ENCODE measurements around the gene MICU1. TPM values are rescaled to one million over a fixed set of nuclear protein-coding genes. Genes with fewer than 3 reads are reported as not detected.
A peak's percentile ranks its signal among the peaks of the same experiment; 100 is the strongest.

MICU1 gene
- total and polyA plus RNA-seq, 2 of the 13 experiments (the other 11 are each of a cell fraction or from before 2014, with no cell fraction given): 32.5 to 56.1 TPM

DNA sequence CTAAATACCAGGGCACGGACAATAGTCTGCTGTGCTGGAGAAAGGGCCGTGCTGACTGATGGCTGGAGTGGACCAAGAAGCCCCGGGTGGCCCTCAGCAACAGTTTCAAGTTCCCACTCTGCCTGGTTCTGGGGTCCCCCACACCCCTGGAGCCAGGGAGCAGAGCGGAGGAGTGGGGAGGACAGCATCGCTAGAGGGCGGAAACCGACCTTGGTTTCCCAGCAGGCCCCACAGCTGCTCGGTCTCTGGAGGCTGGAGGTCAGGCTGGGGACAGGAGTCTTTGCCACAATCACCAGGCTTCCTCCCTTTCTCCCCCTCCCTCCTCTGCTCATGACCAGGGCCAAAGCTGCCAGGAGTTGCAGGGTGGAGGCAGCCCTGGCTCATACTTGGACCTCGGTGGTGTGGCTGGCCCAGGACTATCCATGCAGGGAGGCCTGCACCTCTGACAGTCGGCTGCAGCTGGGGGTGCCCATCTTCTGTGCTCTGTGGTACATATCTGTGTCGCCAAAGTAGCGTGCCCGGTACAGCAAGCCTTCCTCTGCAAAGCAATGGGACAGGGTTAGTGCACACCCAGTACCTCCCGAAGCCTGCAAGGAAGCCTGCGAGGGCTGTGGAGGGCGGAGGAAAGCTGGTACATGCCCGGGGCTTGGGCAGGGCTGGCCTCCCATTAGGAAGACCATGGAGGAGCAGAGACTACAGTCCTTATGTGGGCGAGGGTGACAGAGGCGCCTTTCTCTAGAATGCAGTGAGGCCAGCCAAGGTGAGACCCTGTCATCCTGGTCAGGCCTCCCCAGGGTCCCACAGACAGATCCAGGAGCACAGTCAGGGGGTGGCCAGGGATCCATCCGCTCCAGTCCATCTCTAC, 290.3 kb downstream of the MICU1 start (continued):
- TF ChIP-seq, protein P1, sequence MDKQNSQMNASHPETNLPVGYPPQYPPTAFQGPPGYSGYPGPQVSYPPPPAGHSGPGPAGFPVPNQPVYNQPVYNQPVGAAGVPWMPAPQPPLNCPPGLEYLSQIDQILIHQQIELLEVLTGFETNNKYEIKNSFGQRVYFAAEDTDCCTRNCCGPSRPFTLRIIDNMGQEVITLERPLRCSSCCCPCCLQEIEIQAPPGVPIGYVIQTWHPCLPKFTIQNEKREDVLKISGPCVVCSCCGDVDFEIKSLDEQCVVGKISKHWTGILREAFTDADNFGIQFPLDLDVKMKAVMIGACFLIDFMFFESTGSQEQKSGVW (CRISPR knock-in tag; IDR thresholded peaks at IDR 0.05; ENCODE audit: borderline replicate concordance): no peak
- TF ChIP-seq, protein P2, sequence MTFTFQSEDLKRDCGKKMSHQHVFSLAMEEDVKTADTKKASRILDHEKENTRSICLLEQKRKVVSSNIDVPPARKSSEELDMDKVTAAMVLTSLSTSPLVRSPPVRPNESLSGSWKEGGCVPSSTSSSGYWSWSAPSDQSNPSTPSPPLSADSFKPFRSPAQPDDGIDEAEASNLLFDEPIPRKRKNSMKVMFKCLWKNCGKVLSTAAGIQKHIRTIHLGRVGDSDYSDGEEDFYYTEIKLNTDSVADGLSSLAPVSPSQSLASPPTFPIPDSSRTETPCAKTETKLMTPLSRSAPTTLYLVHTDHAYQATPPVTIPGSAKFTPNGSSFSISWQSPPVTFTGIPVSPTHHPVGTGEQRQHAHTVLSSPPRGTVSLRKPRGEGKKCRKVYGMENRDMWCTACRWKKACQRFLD (CRISPR knock-in tag; IDR thresholded peaks at IDR 0.05; ENCODE audit: borderline replicate concordance): no peak
- TF ChIP-seq GLI4 (CRISPR knock-in tag; IDR thresholded peaks at IDR 0.05; ENCODE audit: borderline replicate concordance): no peak
- TF ChIP-seq SP4 (CRISPR knock-in tag; IDR thresholded peaks at IDR 0.05): no peak
- no peak for TF ChIP-seq PPARG (CRISPR knock-in tag; conservative IDR thresholded peaks at IDR 0.05)
- no peak for TF ChIP-seq ZFX (CRISPR knock-in tag; IDR thresholded peaks at IDR 0.05; ENCODE audit: low read depth)
- TF ChIP-seq, protein P3, sequence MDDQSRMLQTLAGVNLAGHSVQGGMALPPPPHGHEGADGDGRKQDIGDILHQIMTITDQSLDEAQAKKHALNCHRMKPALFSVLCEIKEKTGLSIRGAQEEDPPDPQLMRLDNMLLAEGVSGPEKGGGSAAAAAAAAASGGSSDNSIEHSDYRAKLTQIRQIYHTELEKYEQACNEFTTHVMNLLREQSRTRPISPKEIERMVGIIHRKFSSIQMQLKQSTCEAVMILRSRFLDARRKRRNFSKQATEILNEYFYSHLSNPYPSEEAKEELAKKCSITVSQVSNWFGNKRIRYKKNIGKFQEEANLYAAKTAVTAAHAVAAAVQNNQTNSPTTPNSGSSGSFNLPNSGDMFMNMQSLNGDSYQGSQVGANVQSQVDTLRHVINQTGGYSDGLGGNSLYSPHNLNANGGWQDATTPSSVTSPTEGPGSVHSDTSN (CRISPR knock-in tag; IDR thresholded peaks at IDR 0.05; ENCODE audit: borderline replicate concordance): no peak
- TF ChIP-seq SIN3B (IDR thresholded peaks at IDR 0.05; ENCODE audit: low read length): no peak
- TF ChIP-seq REL (CRISPR knock-in tag; conservative IDR thresholded peaks at IDR 0.05): no peak
- TF ChIP-seq ZMYM2 (CRISPR knock-in tag; IDR thresholded peaks at IDR 0.05): no peak
- TF ChIP-seq, protein P4, sequence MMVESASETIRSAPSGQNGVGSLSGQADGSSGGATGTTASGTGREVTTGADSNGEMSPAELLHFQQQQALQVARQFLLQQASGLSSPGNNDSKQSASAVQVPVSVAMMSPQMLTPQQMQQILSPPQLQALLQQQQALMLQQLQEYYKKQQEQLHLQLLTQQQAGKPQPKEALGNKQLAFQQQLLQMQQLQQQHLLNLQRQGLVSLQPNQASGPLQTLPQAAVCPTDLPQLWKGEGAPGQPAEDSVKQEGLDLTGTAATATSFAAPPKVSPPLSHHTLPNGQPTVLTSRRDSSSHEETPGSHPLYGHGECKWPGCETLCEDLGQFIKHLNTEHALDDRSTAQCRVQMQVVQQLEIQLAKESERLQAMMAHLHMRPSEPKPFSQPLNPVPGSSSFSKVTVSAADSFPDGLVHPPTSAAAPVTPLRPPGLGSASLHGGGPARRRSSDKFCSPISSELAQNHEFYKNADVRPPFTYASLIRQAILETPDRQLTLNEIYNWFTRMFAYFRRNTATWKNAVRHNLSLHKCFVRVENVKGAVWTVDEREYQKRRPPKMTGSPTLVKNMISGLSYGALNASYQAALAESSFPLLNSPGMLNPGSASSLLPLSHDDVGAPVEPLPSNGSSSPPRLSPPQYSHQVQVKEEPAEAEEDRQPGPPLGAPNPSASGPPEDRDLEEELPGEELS (CRISPR knock-in tag; IDR thresholded peaks at IDR 0.05): no peak
- TF ChIP-seq MYNN (CRISPR knock-in tag; IDR thresholded peaks at IDR 0.05; ENCODE audit: low read depth): no peak
- TF ChIP-seq ZBTB7B (CRISPR knock-in tag; IDR thresholded peaks at IDR 0.05): no peak
- TF ChIP-seq ADNP (CRISPR knock-in tag; IDR thresholded peaks at IDR 0.05): no peak
- no peak for TF ChIP-seq ZSCAN22 (CRISPR knock-in tag; IDR thresholded peaks at IDR 0.05)
- no peak for TF ChIP-seq ZNF660 (CRISPR knock-in tag; IDR thresholded peaks at IDR 0.05; ENCODE audit: borderline replicate concordance, low read depth)
- TF ChIP-seq PTBP1 (IDR thresholded peaks at IDR 0.05; ENCODE audit: low read depth, low read length, poor library complexity, severe bottlenecking): no peak
- no peak for TF ChIP-seq TAF15 (IDR thresholded peaks at IDR 0.05; ENCODE audit: low read depth, low read length, poor library complexity, severe bottlenecking)
- 0 out of 2 replicates have a peak, but pooled peaks have one; percentile 44 for TF ChIP-seq ZNF564 (CRISPR knock-in tag; IDR thresholded peaks at IDR 0.05)
- TF ChIP-seq ZNF382 (CRISPR knock-in tag; IDR thresholded peaks at IDR 0.05; ENCODE audit: borderline replicate concordance): no peak
- TF ChIP-seq KDM4B (CRISPR knock-in tag; IDR thresholded peaks at IDR 0.05): no peak
- TF ChIP-seq ZNF180 (CRISPR knock-in tag; IDR thresholded peaks at IDR 0.05; ENCODE audit: borderline replicate concordance, low read depth): no peak
- no peak for TF ChIP-seq NFE2L2 (IDR thresholded peaks at IDR 0.05; ENCODE audit: low read length)
- TF ChIP-seq, protein P5, sequence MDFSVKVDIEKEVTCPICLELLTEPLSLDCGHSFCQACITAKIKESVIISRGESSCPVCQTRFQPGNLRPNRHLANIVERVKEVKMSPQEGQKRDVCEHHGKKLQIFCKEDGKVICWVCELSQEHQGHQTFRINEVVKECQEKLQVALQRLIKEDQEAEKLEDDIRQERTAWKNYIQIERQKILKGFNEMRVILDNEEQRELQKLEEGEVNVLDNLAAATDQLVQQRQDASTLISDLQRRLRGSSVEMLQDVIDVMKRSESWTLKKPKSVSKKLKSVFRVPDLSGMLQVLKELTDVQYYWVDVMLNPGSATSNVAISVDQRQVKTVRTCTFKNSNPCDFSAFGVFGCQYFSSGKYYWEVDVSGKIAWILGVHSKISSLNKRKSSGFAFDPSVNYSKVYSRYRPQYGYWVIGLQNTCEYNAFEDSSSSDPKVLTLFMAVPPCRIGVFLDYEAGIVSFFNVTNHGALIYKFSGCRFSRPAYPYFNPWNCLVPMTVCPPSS (IDR thresholded peaks at IDR 0.05): no peak

Data from HepG2 (cell line).